EL (cell line): ENCODE data around the gene TDO2.

ENCODE experiments used
- DNase-seq: peaks from one replicate; pipeline ENCODE4 v3.0.0-alpha.2; 2016

The TDO2 gene

DNA sequence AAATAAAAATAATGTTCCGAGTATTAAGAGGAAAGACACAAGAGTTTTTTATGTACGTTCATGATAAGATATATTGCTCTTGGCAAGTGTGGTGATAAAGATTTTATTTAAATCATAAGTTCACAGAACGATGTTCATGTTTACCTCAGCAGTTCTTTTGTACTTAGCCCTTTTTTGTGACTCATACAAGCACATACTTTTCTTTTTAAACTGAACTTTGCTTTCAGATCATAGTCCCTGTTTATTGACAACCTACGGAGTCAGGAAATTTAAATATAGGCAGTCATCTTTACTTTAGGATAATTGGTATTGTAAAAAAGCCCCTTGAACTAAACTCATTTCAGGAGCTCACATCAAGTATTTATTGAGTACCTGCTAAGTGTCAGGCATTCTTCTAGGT, 51.4 kb downstream of the TDO2 start:
- no peak for DNase-seq

DNA sequence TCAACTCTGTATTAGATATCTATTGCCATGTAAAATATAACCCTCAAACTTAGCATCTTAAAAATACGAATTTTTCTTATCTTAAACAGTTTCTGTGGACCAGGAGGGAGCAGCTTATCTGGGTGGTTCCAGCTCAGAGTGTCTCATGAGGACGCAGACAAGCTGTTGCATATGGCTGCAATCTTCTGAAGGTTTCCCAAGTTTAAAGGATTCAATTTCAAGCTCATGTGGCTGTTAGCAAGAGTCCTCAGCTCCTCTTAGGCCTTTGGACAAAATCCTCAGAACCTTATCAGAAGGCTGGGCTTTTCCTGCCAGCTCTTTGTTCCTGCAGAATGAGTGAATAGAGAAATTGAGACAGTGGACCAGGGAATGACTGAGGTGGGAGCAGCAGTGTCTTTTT, 53.0 kb downstream of the TDO2 start:
- DNase-seq, result no peak

DNA sequence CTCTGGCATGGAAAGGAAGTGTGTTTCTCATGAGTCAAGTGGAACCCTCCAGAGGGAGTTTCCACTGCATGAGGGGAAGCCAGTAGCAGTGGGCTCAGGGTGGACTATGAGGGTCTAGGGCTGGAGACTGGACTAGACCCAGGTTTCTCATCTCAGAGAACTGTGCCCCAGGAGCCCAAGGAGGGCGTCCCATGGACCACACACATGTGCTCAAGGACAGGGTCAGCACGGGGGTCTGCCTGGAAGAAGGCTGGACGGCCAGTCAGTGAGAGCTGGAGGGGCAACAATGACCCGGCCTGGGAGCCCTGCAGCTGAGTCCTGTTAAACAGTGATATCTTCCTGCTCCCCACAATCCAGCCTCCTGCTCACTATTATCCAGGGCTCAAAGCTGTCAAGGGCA, 55.9 kb downstream of the TDO2 start:
- no peak for DNase-seq

DNA sequence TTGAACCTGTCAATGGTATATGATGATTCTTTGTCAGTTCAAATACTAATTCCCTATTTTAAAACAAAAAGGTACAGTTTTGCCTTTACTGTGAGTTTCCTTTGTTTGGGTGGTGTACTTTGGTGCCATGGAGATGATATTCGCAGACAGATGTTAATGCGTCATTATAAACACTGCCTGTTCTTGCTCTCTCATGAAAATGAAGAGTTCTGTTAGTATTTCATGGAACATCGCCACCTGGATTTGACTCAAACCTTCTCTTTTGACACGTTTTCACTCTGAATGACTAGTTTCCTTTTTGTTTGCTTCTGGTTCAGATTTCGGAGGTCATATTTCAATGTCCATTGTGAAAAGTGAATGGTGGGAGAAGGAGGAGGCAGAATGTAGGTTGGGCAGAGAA, 57.0 kb downstream of the TDO2 start:
- DNase-seq, result no peak

DNA sequence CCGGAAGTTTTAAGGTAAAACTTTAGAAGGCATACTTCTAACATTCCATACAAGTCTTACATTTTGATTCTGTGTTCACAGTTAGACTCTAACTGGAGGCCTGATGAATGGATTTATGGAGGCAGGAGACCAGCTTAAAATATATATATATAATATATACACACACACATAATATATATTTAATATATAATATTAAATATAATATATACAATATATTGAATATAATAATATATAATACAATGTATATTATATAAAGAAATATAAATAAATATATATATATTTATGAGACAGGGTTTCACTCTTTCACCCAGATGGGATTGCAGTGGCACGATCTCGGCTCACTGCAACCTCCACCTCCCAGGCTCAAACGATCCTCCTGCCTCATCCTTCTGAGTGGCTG, 58.1 kb downstream of the TDO2 start:
- no peak for DNase-seq

DNA sequence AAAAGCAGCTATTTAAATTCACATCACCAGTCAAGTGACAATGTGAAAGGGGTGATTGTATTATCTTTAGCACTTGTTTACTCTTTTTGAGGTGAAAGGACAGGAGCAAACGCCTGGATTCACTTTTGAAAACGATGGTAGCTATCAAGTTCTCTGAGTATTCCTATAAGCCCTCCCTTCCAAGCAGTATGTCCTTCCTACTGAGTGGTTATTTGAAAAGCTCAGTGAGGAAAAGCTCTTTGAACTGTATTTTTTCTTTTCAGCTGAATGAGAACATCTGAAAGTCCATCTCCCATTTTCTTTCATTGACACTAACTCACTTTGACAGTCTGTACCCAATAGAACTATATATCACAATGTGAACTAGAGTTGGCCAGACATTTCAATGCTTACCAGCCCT, 59.3 kb downstream of the TDO2 start:
- no peak for DNase-seq

DNA sequence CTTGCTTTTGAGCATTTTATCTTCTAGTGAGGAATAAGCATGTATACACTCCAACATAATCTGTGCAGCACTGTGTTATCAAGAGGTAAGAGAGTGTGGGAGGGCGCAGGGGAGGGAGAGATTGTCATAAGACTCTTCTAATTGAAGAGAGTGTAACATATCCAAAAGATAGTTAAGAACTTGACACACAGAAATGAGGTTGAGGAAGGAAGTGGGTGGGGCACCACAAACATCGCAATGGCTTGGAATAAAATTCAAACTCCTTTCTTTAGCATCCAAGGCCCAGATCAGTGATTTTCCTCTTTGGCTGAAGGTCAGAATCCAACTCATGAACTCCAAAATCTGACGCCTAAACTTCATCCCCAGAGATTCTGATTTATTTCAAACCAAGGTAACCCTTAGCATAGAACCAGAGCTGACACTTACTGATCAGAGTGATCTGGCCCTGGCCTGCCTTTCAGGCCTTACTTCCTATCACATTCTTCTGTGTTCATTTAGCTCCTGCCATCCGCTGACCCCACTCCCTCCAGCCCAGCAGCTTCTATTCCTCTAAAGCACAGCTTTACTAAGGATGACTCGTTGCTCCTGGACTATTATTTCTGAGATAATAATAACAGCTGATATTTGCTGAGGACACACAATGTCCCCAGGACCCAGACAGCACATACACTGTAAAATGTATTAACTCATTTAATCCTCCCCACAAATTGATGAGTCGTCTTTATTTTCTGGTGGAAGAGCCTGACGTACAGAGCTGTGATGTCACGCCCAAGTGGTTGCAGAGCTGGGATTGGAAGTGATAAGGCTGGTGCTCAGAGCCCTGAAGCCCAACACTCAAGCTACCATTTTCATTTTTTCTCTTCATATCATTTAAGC, 60.8 kb downstream of the TDO2 start:
- no peak for DNase-seq

DNA sequence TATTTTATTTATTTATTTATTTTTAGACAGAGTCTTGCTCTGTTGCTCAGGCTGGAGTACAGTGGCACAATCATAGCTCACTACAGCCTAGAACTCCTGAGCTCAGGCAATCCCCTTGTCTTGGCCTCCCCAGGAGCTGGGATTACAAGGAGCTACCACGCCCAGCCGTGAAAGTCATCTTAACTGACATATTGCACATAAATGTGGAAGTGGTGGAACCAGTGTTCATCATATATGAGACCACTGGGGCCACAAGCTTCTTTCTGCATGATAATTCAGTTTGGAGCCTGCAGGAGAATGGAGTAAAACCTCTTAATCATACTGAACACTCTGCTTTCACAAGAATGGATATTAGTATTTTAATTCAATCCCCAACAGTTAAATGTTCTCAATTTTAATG, 62.7 kb downstream of the TDO2 start:
- no peak for DNase-seq

DNA sequence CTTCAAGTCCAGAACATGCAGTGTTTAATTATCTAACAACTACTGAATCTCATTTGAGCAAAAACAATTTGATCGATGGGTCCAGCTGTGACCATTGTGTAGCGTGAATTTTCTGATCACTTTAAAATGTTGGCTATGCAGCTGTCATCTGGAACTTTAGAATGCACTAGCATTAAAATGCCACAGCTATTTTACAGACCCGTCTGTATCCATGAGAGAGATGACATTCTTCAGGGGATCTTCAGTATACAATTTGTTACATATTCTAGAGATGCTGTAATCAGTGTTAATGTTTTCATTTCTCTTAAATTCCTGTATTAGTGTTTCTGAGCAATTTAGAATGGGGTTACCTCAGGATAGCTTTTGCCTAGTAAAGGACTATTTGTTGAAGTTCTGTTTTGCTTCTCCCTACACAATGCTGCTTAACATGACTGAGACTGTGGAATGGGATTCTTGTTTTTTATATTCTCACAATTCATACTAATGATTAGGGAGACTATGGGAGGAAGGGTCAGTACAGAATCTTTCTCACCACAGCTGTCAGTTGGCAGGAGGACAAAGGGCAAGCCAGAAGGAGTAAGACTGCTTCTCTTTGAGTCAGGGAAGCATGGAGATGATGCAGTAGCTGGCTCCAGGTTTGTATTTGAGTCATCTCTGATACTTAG, 63.4 kb downstream of the TDO2 start:
- DNase-seq, result peak; percentile 37
